Peyer's patch (tissue), 4 donors: ENCODE results near the gene A1BG.

Experiments used
- CTCF ChIP-seq, 6 experiments: fragments of 450-650 bp in 4 of 6; fragments of 200-600 bp in 2 of 6; sonication (generic) in 1 of 6; IDR thresholded peaks; one replicate each; pipeline ENCODE4 v1.5.1; 2017 to 2019; ENCODE audit warnings: antibody characterized with exemption in 6 of 6, mild to moderate bottlenecking in 3 of 6, moderate library complexity in 1 of 6
- POLR2A ChIP-seq, 2 donors: fragments of 450-650 bp; IDR thresholded peaks; one replicate each; pipeline ENCODE4 v1.5.1; 2017; ENCODE audit warnings: antibody characterized with exemption in 2 of 2, mild to moderate bottlenecking in 2 of 2, moderate library complexity in 2 of 2

- TF ChIP-seq CTCF (IDR thresholded peaks at IDR 0.05) (no peak), POLR2A (IDR thresholded peaks at IDR 0.05) (no peak)
Measured at GRCh38 chr19:58374200-58374599, 20.9 kb upstream of the A1BG start.
